ENCODE results near the gene CABLES2. TPM values are rescaled to one million over a fixed set of nuclear protein-coding genes. Genes with fewer than 3 reads are reported as not detected.

The CABLES2 gene
- total and polyA plus RNA-seq, 2 donors (not counting 3 experiments of a cell fraction or from before 2014, with no cell fraction given): 7.8 to 9.9 TPM

DNA sequence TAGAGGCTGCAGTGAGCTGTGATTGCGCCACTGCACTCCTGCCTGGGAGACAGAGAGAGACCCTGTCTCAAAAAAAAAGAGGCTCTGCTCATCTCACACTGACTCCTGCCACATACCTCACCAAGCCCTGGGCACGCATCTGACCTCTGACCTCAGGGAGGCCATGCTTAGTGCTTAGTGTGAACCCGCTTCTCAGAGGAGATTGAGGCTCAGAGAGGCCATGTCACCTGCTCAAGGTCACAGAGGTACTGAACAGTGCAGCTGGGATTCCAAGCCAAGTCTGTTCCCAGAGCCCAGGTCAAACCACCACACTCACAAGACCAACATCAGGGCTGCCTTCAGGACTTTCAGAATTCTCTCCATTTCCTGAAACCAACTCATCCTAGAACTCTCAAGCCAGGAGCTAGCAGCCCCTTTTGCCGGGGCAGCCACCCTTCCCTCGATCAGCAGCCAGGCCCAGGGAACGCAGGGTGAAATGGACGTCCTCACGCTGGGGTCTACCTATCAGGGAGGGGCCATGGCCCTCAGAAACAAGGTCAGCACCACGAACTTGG is 2.9 kb downstream of the CABLES2 start:
- dilution Hi-C loops (cut with MboI; ENCODE audit: extremely low pct_ligation_motif_present, low sequenced_read_pairs) (no loop called here), intact Hi-C loops (cut with micrococcal nuclease) (no loop called here)
- Histone ChIP-seq H3K9me3 (replicated peaks; ENCODE audit: control insufficient read depth, insufficient read depth, low read length) (no peaks in the 10 kb centered on the region), H3K9me1 (replicated peaks; ENCODE audit: control insufficient read depth, extremely low read depth, insufficient read depth, low read length) (no peaks in the 10 kb centered on the region), H3K36me3 (ENCODE audit: control insufficient read depth in 2 of 2, extremely low read depth in 1 of 2, insufficient read depth in 2 of 2, low read length in 2 of 2) (peaks cover 0 to 1% of the 10 kb centered on the region in 2 experiments), H3K27ac (ENCODE audit: insufficient read depth, low read depth, low read length) (no peak overlapping the region), H3K4me2 (ENCODE audit: insufficient read depth, low read length) (no peak overlapping the region), H3K79me2 (ENCODE audit: control insufficient read depth, insufficient read depth, low read length) (peaks cover 7% of the 10 kb centered on the region), H3K9ac (replicated peaks; ENCODE audit: extremely low read depth, insufficient read depth, low read length) (no peak overlapping the region), H4K20me1 (replicated peaks; ENCODE audit: control insufficient read depth, extremely low read depth, insufficient read depth, low read length) (no peaks in the 10 kb centered on the region), H3K4me3 (replicated peaks in 1 of 3; ENCODE audit: insufficient read depth in 1 of 3, low read depth in 1 of 3, low read length in 3 of 3) (no peak overlapping the region), H2AFZ (ENCODE audit: low read depth, low read length) (no peak overlapping the region), H3K4me1 (ENCODE audit: control insufficient read depth, extremely low read depth, insufficient read depth, low read length) (peaks cover 11% of the 10 kb centered on the region), H3K27me3 (ENCODE audit: control insufficient read depth in 2 of 2, insufficient read depth in 2 of 2, low read length in 2 of 2) (no peaks in the 10 kb centered on the region)
- TF ChIP-seq, protein P1, sequence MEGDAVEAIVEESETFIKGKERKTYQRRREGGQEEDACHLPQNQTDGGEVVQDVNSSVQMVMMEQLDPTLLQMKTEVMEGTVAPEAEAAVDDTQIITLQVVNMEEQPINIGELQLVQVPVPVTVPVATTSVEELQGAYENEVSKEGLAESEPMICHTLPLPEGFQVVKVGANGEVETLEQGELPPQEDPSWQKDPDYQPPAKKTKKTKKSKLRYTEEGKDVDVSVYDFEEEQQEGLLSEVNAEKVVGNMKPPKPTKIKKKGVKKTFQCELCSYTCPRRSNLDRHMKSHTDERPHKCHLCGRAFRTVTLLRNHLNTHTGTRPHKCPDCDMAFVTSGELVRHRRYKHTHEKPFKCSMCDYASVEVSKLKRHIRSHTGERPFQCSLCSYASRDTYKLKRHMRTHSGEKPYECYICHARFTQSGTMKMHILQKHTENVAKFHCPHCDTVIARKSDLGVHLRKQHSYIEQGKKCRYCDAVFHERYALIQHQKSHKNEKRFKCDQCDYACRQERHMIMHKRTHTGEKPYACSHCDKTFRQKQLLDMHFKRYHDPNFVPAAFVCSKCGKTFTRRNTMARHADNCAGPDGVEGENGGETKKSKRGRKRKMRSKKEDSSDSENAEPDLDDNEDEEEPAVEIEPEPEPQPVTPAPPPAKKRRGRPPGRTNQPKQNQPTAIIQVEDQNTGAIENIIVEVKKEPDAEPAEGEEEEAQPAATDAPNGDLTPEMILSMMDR (IDR thresholded peaks at IDR 0.05; ENCODE audit: extremely low read depth in 1 of 2, insufficient read depth in 1 of 2, low read depth in 1 of 2, low read length in 2 of 2): no peak
- TF ChIP-seq POLR2A (IDR thresholded peaks at IDR 0.05; ENCODE audit: low read depth, low read length) (no peak), POLR2AphosphoS5 (IDR thresholded peaks at IDR 0.05; ENCODE audit: insufficient read depth, low read depth, low read length) (no peak), JUN (IDR thresholded peaks at IDR 0.05; ENCODE audit: borderline replicate concordance, insufficient read depth, insufficient read length, low read depth) (no peak), FOS (IDR thresholded peaks at IDR 0.05; ENCODE audit: borderline replicate concordance, insufficient read depth, low read length) (no peak), MYC (IDR thresholded peaks at IDR 0.05; ENCODE audit: low read depth, low read length) (no peak), EZH2 (IDR thresholded peaks at IDR 0.05; ENCODE audit: borderline replicate concordance, low read depth, low read length, severe bottlenecking) (no peak)
- TF ChIP-seq, protein P2, sequence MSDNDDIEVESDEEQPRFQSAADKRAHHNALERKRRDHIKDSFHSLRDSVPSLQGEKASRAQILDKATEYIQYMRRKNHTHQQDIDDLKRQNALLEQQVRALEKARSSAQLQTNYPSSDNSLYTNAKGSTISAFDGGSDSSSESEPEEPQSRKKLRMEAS (IDR thresholded peaks at IDR 0.05; ENCODE audit: insufficient read depth, insufficient read length): no peak
- FAIRE-seq (no peak), DNase-seq (ENCODE audit: low read depth, low spot score) (no peak)
- POLR2A ChIA-PET: no interaction called here
- CTCF ChIA-PET: interaction anchor here (1.0 kb wide), 2 partner anchors 22 to 103 kb away, joined by 3 to 4 read pairs; no protein-coding TSS in a partner anchor
- BruUV-seq (replicated peaks): no TSS peak
